ENCODE data around the gene RAX2. TPM values are rescaled to one million over a fixed set of nuclear protein-coding genes. Genes with fewer than 3 reads are reported as not detected.

Gene RAX2
- total and polyA plus RNA-seq, 2 donors (not counting 1 experiment from before 2014, with no cell fraction given) = not detected

- H3K27ac ChIP-seq (ENCODE audit: insufficient read depth, low read length) = no peak overlapping the region
Observed at GRCh38 chr19:3722443-3723109, 49.5 kb downstream of the RAX2 start.

GRCh38 chr19:3721887-3722442 is 50.1 kb downstream of the RAX2 start:
- H2AFZ ChIP-seq (ENCODE audit: low read length) = no peak overlapping the region
- H3K4me1 ChIP-seq (ENCODE audit: control insufficient read depth, extremely low read depth, insufficient read depth, low read length) = no peaks in the 10 kb centered on the region
- H3K27ac ChIP-seq (ENCODE audit: insufficient read depth, low read length) = no peak overlapping the region
- no peak overlapping the region for H3K4me2 ChIP-seq (ENCODE audit: extremely low read depth, insufficient read depth, low read length)
- no peaks in the 10 kb centered on the region for H3K9me3 ChIP-seq (ENCODE audit: control insufficient read depth, insufficient read depth, low read depth, low read length)
- no peak overlapping the region for H3K9ac ChIP-seq (ENCODE audit: insufficient read depth, low read length)
- no peaks in the 10 kb centered on the region for H3K36me3 ChIP-seq (ENCODE audit: control insufficient read depth, insufficient read depth, low read length)
- H3K4me3 ChIP-seq (replicated peaks in 1 of 4; ENCODE audit: control extremely low read depth in 1 of 4, insufficient read depth in 1 of 4, low read depth in 3 of 4, low read length in 4 of 4) = no peak overlapping the region
- DNase-seq (ENCODE audit: low read depth in 2 of 2) = no peak
- peaks cover 23% of the 10 kb centered on the region for H3K27me3 ChIP-seq (ENCODE audit: control insufficient read depth, insufficient read depth, low read length)
- peak; percentile 94 for TF ChIP-seq EZH2 (IDR thresholded peaks at IDR 0.05; ENCODE audit: low read length, missing control alignments)
- TF ChIP-seq, protein P1, sequence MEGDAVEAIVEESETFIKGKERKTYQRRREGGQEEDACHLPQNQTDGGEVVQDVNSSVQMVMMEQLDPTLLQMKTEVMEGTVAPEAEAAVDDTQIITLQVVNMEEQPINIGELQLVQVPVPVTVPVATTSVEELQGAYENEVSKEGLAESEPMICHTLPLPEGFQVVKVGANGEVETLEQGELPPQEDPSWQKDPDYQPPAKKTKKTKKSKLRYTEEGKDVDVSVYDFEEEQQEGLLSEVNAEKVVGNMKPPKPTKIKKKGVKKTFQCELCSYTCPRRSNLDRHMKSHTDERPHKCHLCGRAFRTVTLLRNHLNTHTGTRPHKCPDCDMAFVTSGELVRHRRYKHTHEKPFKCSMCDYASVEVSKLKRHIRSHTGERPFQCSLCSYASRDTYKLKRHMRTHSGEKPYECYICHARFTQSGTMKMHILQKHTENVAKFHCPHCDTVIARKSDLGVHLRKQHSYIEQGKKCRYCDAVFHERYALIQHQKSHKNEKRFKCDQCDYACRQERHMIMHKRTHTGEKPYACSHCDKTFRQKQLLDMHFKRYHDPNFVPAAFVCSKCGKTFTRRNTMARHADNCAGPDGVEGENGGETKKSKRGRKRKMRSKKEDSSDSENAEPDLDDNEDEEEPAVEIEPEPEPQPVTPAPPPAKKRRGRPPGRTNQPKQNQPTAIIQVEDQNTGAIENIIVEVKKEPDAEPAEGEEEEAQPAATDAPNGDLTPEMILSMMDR (conservative IDR thresholded peaks at IDR 0.05 in 1 of 2, IDR thresholded peaks at IDR 0.05 in 1 of 2; ENCODE audit: low read depth in 1 of 2, low read length in 2 of 2) = no peak
- H3K79me2 ChIP-seq (ENCODE audit: control insufficient read depth, insufficient read depth, low read length) = no peaks in the 10 kb centered on the region
- H4K20me1 ChIP-seq (ENCODE audit: control insufficient read depth, extremely low read depth, insufficient read depth, low read length) = no peaks in the 10 kb centered on the region

More at GRCh38 chr19:3722443-3723109, 49.5 kb downstream of the RAX2 start:
- Histone ChIP-seq H3K4me1 (ENCODE audit: control insufficient read depth, extremely low read depth, insufficient read depth, low read length) (no peaks in the 10 kb centered on the region), H3K36me3 (ENCODE audit: control insufficient read depth, insufficient read depth, low read length) (no peaks in the 10 kb centered on the region), H3K27me3 (ENCODE audit: control insufficient read depth, insufficient read depth, low read length) (peaks cover 23% of the 10 kb centered on the region), H3K4me2 (ENCODE audit: extremely low read depth, insufficient read depth, low read length) (no peak overlapping the region), H3K9me3 (ENCODE audit: control insufficient read depth, insufficient read depth, low read depth, low read length) (no peaks in the 10 kb centered on the region), H2AFZ (ENCODE audit: low read length) (no peak overlapping the region), H3K4me3 (replicated peaks in 1 of 4; ENCODE audit: control extremely low read depth in 1 of 4, insufficient read depth in 1 of 4, low read depth in 3 of 4, low read length in 4 of 4) (no peak overlapping the region), H3K9ac (ENCODE audit: insufficient read depth, low read length) (no peak overlapping the region), H4K20me1 (ENCODE audit: control insufficient read depth, extremely low read depth, insufficient read depth, low read length) (no peaks in the 10 kb centered on the region), H3K79me2 (ENCODE audit: control insufficient read depth, insufficient read depth, low read length) (no peaks in the 10 kb centered on the region)
- no peak for DNase-seq (ENCODE audit: low read depth in 2 of 2)
- no peak for TF ChIP-seq EZH2 (IDR thresholded peaks at IDR 0.05; ENCODE audit: low read length, missing control alignments)
- TF ChIP-seq, protein P1 (conservative IDR thresholded peaks at IDR 0.05 in 1 of 2, IDR thresholded peaks at IDR 0.05 in 1 of 2; ENCODE audit: low read depth in 1 of 2, low read length in 2 of 2) = no peak

DNA sequence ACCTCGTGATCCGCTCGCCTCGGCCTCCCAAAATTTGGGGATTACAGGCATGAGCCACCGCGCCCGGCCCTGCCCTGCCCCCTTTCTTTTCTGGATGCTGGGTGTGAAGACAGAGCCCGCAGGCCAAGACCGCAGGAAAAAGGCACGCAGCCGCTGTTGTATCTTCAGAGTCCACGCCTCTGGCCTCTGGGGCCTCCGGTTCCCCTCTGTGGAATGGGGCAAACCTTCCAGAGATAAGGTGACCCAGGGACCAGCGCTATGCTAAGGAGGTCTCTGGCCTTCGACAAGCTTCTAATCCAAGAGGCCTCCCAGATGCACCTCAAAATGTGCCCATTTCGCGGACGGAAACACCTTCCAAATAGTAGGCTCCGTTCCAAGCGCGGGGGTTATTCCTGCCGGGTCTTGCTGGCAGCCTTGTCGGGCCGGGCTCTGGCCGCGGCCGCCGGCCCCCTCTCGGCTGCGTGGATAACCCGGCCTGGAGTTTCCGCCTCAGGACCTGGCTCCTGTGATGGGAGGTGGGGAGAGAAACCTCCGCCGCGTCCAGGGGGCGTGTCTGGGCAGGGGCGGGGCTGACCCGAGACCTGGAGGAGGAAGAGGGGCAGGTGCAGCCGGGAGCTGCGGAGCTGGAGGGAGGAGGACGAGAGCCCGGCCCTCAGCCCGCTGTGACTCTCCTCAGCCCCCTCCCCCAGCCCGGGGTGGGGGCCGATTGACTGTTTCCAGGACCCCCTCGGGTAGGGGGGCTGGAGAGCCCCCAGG is 50.7 kb downstream of the RAX2 start:
- Histone ChIP-seq H3K36me3 (ENCODE audit: control insufficient read depth, insufficient read depth, low read length) (no peaks in the 10 kb centered on the region), H3K79me2 (ENCODE audit: control insufficient read depth, insufficient read depth, low read length) (no peaks in the 10 kb centered on the region), H2AFZ (ENCODE audit: low read length) (no peak overlapping the region), H3K4me1 (ENCODE audit: control insufficient read depth, extremely low read depth, insufficient read depth, low read length) (no peaks in the 10 kb centered on the region), H3K4me3 (replicated peaks in 1 of 4; ENCODE audit: control extremely low read depth in 1 of 4, insufficient read depth in 1 of 4, low read depth in 3 of 4, low read length in 4 of 4) (no peak overlapping the region), H4K20me1 (ENCODE audit: control insufficient read depth, extremely low read depth, insufficient read depth, low read length) (no peaks in the 10 kb centered on the region), H3K4me2 (ENCODE audit: extremely low read depth, insufficient read depth, low read length) (no peak overlapping the region), H3K27me3 (ENCODE audit: control insufficient read depth, insufficient read depth, low read length) (peaks cover 23% of the 10 kb centered on the region), H3K9me3 (ENCODE audit: control insufficient read depth, insufficient read depth, low read depth, low read length) (no peaks in the 10 kb centered on the region), H3K9ac (ENCODE audit: insufficient read depth, low read length) (no peak overlapping the region), H3K27ac (ENCODE audit: insufficient read depth, low read length) (no peak overlapping the region)
- TF ChIP-seq, protein P1 (conservative IDR thresholded peaks at IDR 0.05 in 1 of 2, IDR thresholded peaks at IDR 0.05 in 1 of 2; ENCODE audit: low read depth in 1 of 2, low read length in 2 of 2) = no peak
- no peak for TF ChIP-seq EZH2 (IDR thresholded peaks at IDR 0.05; ENCODE audit: low read length, missing control alignments)
- DNase-seq (ENCODE audit: low read depth in 2 of 2) = peak; percentile 75 to 80

All from fibroblast of lung (primary cell).